Hepatocyte (in vitro differentiated cells): ENCODE results near the gene PARP6.

Experiments
- CTCF ChIP-seq: fragments of 200-600 bp; sonication (generic); IDR thresholded peaks from 2 replicates; pipeline ENCODE4 v1.5.1; 2016; ENCODE audit warnings: antibody characterized with exemption, mild to moderate bottlenecking; ENCODE audit not compliant: poor library complexity
- EZH2 ChIP-seq: fragments of 200-600 bp; sonication (generic); IDR thresholded peaks from 2 replicates; pipeline ENCODE4 v1.6.1; 2016; ENCODE audit warnings: antibody characterized with exemption, mild to moderate bottlenecking, borderline replicate concordance

DNA sequence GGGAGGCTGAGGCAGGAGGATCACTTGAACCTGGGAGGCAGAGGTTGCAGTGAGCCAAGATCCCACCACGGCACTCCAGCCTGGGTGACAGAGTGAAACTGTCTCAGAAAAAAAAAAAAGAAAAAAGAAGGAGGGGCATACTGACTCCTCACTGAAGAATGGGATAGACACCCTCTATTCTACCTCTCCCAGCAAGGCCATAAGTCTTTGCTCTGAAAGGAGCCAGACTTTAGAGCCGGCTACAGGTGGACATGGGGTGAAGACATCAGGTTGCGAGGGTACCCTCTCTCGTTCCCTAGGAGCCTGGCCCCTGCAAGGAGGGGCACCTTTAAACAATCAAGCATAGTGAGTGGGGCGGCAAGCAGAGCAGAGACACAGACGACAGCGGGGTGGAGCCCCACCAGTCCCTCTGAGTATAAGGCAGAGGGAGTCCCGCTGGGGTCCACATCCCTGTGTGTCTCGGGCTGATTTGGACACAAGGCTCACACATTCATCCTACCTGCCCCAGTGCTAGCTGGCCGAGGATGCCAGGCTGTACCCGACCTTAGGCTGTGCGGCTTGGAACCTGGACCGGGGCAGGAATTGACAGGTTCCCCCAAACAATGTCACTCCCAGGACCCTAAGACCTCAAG lies 75.8 kb downstream of the PARP6 start:
- TF ChIP-seq CTCF, result no peak
- no peak for TF ChIP-seq EZH2
